ENCODE results near the gene BCL7A.
"Not testable (repeated sequence)": the region's sequence is repeated elsewhere in the genome, so short reads cannot be mapped to it uniquely, and the experiment has no call there.

The BCL7A gene

DNA sequence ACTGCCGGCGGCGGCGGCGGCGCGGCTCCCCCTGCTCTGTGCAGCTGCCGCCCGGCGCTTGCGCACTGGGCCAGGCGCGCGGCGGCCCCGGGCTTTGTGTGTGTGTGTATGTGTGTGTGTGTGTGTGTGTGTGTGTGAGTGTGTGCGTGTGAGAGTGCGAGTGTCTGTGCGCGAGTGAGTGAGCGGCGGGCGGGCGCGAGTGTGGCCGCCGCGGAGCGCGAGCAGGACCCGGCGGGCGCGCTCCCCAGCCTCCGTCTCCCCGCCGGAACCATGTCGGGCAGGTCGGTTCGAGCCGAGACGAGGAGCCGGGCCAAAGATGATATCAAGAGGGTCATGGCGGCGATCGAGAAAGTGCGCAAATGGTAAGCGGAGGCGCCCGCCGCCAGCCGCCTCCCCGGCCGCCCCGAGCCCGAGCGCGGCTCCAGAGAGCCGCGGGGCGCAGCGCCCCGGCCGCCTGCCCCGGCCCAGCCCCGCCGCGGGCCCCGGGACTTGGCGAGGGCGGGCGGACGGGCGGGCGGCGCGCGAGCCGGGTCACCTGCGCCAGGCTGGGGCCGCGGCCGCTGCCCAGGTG is at the start of gene BCL7A:
Gene BCL7A, plus strand, starts transcription at position 63 of the 571 bp plus-strand sequence. Its CDS starts 208 bp downstream, at position 271.
- peak; percentile 64 for DNase-seq (ENCODE audit: low read depth)

DNA sequence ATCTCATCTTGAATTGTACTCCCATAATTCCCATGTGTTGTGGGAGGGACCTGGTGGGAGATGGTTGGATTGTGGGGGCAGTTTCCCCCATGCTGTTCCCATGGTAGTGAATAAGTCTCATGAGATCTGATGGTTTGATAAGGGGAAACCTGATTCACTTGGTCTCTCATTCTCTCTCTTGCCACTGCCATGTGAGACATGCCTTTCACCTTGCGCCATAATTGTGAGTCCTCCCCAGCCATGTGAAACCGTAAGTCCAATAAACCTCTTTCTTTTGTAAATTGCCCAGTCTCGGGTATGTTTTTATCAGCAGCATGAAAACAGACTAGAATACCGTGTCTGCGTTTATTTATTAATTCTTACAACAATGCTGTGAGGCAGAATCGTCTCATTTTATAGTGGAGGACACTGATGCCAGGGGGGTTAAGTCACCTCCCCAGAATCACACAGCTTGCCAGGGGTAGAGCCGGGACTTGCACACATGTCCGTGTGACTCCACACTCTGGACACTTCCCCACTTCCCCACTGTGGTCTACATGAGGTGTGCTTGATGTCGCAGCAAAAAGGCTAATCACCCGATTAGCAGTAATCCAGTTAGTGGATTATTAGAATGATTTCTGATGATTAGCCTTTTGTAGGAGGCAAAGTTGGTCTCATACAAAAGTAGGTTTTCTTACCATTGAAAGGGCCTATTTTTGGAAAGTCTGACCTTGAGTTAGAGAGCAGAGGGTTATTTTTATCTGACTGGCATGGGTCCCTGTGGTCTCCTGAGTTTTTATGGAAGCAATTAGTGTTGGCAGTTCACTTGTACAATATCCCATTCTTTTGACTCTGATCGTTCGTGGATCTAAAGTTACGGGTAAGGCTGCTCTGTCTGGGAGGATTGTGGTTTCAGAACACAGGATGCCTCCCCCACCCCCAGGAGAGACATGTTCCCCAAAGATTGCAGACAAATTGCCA is 47.4 kb upstream of the BCL7A start:
- DNase-seq (ENCODE audit: low read depth) = no peak

DNA sequence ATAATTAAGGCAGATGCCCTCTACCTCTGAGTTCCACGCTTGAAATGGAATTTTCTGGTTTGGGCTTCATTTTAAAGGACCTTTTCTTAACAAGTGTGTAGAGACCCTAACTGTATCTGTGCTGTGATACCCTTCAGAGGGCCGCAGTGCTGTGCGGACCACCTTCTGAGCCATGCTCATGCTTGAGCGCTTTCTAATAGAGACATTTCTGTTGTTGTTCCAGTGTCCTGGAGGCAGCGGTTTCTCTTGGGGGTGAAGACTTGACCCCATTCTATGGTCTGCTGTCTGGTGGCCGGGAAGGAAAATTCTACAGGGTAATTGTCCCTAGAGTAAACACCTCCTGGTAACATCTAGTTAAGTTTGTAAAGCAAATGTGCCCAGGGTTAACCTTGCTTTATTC is 46.7 kb upstream of the BCL7A start:
- DNase-seq (ENCODE audit: low read depth) = no peak

DNA sequence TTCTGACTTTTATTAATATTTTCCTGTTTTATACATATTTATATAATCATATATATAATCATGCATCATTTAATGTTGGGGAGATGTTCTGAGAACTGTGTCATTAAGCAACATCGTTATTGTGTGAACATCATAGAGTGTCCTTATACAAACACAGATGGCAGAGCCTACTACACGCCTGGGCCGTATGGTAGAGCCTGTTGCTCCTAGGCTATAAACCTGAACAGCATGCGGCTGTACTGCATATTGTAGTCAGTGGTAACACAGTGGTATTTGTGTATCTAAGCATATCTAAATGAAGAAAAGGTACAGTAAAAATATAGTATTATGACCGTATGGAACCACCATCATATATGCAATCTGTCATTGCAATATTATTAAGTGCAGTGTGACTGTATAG is 44.7 kb upstream of the BCL7A start:
- DNase-seq (ENCODE audit: low read depth) = no peak

DNA sequence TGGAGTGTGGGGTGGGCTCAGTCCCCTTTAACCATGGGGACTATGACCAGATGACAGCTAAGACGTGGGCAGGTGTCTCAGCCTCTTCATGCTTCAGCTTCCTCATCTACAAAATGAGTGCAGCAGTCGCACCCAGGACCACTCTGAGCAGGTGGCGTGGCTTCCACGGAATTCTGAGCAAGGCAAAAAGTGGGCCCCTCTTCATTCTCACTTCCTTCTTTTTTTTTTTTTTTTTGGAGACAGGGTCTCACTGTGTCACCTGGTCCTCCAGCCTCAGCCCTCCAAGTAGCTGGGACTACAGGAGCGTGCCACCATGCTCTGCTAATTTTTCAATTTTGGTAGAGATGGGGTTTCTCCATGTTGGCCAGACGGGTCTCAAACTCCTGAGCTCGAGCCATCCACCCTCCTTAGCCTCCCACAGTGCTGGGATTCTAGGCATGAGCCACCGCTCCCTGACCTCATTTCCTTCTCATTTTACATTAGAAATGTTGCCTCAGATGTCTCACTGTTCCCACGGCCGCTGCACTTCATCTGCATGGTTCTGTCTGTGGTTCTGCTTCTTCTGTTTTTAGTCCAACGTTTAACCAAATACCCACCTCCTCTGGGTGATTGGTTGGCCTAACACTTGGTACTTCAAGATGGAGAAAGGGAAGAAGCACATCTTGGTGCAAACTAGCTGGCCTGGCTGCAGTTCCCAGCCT is 41.3 kb upstream of the BCL7A start:
- DNase-seq (ENCODE audit: low read depth) = peak; percentile 32

DNA sequence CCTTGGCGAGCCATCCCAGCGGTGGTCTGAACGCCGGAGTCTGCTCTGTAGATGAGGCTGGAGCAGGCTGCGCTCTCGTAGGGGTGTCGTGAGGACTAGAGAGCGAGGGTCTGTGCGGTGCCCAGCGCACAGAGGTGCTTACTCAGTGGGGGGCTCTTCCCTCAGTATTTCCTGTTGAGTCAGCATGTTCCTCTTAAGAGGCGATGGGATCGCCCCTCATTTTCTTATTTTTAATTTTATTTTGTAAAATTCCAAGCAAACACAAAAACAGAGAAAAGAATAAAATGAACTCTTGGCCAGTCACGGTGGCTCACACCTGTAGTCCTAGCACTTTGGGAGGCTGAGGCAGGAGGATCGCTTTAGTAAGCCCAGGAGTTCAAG is 40.8 kb upstream of the BCL7A start:
- no peak for DNase-seq (ENCODE audit: low read depth)

DNA sequence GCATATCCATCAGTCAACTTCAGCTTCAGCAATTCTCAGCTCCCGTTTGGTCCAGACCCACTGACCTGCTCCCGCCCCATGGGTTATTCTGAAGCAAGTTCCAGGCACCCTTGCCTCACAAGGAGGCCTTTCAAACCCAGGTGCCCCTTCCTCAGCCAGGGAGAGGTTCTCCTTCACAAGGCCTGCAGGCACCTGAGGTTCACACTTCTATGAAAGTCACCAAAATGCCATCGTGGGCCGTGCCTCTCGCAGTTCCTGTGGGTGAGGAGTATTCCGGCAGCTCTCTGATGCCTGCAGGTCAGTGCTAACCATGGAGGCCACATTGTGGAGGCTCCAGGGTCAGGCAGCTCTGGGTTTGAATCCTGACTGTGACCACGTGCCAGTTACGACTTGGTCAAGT is 40.2 kb upstream of the BCL7A start:
- no peak for DNase-seq (ENCODE audit: low read depth)

DNA sequence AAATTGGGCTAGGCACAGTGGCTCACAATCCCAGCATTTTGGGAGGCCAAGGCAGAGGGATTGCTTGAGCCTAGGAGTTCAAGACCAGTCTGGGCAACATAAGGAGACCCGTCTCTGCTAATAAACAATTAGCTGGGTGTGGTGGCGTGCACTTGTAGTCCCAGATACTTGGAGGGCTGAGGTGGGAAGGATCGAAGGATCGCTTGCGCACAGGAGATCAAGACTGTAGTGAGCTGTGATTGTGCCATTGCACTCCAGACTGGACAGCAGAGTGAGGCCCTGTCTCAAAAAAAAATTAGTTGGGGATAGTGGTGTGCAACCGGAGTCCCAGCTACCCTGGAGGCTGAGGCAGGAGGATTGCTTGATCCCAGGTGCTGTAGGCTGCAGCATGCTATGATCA is 38.7 kb upstream of the BCL7A start:
- no peak for DNase-seq (ENCODE audit: low read depth)

DNA sequence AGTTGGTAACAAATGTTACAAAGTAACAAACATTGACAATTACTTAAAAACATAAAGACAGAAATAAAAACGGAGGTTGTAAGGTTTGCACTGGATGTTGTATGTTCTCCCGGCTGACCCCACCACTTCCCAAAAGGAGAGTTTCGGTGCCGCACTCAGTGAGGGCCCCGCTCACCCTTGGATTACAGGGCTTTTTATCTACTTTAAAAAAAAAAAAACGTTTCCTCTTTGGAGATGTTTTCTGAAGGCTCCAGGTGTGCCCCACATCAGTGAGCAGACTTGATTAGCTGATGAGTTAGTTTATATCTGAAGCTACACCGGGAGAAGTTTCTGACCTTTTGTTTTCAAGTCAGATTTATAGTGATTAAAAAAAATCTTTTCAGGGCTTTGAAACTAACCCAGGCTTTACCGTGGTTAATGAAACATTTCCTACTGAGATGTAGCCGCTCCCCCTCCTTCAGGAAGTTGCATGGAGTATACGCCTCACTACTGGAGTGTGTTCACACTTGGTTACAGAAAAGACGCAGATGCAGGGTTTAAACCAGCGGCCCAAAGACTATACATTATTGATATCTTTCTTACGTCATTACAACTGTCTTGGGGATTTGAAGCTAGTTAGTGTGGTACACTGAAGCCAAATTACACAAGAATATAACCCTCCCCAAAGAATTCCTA is 38.0 kb upstream of the BCL7A start:
- DNase-seq (ENCODE audit: low read depth) = no peak

DNA sequence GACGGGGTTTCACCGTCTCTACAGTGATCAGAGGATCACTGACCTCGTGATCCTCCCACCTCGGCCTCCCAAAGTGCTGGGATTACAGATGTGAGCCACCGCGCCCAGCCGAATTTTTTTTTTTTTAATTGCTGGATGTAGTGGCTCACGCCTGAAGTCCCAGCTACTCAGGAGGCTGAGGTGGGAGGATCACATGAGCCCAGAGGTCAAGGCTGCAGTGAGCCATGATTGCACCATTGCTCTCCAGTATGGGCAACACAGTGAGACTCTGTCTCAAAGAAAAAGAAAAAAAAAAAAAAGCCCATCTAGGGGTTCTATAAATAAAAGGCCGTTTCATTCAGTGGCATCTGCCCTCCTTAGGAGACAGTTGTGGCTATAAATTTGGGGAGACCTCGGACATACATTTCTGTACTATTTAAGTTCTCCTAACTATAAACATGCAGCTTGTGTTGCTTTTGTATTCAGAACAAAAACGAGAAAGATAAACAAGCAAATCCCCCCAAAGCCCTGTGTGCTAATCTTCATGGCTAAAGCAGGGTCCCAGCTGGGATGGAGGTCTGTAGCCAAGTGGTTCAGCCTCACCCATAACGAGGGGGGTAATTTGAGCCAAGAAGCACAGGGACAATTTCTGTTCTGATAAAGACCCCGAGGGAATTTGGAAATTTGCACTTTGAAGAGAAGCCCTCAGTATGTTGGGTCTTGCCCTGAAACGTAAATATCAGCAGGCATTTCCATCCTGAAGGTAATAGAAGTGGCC is 35.0 kb upstream of the BCL7A start:
- DNase-seq (ENCODE audit: low read depth) = no peak

DNA sequence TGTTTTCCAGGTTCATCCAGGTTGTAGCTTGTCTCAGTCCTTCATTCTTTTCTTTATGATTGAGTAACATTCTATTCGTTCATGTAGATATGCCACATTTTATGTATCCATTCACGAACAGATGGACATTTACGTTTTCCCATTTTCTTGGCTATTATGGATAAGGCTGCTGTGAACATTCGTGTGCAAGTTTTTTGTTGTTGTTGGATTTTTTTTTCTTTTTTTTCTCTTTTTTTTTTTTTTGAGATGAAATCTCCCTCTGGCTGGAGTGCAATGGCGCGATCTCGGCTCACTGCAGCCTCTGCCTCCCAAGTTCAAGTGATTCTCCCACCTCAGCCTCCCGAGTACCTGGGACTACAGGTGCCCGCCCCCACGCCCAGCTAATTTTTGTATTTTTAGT is 33.2 kb upstream of the BCL7A start:
- DNase-seq (ENCODE audit: low read depth) = not testable (repeated sequence)

DNA sequence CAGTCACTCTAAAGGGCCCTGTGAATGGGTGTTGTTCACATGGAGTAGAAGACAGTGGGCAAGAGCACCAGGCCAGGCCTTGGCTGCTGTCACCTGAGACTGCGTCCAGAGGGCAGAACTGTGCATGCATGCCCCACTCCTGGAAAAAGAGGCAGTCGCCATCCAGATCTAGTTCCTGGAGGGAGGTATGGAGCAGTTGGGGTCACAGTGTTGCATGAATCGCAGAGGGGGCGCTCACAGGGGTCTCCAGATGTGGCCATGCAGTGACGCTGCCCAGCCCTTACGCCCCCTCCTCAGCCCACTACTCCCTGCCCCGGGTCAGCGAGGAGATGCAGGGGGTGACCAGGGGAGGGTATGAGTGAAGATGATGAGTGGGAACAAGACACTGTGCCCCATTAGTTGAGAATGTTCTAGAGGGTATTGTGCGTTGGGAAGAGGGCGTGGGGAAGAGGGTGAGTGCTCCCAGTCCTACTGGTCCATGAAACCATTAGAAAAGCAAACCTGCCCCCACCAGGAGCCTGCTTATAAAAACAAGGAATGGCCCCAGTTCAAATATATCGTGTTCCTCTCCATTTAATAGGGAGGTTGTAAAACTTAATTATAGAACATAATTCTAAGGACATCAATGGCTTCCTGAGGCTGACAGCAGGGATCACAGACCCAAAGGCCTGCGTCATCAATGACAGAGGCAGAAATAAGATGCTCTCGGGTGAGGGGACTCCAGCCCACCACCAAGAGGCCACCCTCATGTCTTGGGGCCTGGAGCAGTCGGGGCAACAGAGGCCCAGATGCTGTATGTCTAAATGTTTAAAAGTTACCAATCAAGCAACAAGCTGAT is 32.2 kb upstream of the BCL7A start:
- no peak for DNase-seq (ENCODE audit: low read depth)

DNA sequence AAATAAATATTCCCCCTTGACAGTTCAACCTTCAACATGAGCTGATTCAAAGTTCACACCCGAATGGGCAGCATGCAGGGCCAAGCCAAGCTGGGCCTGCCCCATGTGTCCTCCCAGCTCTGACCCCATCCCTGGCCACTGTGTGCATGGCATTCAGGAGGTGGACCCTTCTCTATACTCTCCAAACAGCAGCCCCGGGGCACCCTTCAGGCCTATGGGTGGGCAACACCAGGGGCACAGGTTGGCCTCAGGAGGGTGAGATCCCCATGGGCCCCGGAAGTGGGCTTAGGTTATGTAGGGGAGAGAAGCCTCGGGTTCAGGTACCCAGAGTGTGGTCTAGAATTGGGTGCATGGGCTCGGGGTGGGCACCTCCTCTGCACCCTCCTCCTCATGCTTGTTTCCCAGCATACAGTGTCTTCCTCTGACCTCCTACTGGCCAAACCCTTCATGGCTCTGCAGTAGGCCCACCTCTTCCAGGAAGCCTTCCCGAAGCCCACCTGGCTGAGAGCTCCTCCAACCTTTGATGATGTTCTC is 31.5 kb upstream of the BCL7A start:
- DNase-seq (ENCODE audit: low read depth) = no peak

DNA sequence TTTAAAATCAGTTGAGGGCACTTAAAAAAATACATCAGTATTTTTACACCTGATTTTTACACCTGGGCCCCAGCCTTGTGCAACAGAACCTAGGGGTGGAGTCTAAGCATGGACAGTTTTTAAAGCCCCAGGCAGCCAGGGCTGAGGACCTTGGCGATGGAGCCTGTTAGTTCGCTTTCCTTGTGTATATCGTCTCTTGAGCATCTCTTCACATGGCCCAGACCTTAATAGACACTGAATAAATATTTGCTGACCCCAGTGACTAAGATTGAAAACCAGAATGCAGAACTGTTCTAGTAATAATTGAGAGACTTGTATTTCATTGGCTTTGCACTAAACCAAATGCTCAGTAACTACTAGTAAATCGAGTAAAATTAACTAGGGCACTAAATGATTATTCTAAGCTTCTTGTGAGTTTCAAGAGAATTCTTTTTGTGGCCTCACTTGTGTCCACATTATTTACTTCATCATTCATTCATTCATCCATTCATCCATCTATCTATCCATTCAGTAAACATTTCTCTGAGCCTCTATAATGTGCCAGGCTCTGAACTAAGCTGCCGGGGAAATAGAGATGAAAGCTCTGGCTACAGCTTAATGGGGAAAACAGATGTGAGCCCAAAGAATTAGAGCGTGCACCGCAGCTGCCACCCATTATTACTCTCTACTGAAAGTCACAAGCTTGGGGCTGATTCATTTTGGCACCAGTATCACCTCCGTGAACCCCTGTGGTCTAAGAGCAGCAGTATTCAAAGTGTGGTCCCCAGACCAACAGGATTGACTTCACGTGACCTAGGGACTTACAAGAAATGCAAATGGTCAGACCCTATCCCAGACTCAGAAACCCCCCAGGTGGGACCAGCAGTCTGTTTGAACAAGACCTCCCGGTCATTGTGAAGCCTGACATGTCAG is 30.7 kb upstream of the BCL7A start:
- DNase-seq (ENCODE audit: low read depth) = peak; percentile 26

DNA sequence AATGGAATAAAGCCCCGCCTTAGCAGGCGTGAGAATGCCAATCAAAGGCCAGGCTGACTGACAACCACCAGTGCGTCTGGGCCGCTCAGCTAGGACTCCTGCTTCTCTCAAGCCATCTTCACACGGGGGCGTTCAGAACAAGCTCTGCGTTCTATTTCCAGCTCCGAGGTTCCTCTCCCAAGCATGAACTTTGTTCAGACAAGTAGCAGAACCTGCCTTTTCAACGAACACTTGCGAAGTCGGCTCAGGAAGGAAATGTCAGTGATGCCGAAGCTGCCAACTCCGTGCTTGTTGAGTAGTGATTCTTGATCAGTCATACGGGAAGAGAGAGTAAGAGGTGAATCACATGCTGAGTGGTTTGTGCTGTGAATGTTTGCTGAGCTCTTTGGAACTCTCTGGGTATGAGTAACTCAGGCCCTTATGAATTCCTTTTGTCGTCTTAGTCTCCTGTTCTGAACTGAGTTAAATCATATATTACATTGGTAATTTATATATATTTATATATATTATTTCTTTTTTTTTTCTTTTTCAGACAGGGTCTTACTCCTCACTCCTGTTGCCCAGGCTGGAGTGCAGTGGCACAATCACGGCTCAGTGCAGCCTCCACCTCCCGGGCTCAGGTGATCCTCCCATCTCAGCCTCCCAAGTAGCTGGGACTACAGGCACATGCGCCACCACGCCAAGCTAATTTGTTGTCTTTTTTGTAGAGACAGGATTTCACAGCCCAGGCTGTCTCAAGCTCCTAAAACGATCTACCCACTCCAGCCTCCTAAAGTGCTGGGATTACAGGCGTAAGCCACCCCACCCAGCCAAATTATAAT is 29.4 kb upstream of the BCL7A start:
- DNase-seq (ENCODE audit: low read depth) = peak; percentile 98

DNA sequence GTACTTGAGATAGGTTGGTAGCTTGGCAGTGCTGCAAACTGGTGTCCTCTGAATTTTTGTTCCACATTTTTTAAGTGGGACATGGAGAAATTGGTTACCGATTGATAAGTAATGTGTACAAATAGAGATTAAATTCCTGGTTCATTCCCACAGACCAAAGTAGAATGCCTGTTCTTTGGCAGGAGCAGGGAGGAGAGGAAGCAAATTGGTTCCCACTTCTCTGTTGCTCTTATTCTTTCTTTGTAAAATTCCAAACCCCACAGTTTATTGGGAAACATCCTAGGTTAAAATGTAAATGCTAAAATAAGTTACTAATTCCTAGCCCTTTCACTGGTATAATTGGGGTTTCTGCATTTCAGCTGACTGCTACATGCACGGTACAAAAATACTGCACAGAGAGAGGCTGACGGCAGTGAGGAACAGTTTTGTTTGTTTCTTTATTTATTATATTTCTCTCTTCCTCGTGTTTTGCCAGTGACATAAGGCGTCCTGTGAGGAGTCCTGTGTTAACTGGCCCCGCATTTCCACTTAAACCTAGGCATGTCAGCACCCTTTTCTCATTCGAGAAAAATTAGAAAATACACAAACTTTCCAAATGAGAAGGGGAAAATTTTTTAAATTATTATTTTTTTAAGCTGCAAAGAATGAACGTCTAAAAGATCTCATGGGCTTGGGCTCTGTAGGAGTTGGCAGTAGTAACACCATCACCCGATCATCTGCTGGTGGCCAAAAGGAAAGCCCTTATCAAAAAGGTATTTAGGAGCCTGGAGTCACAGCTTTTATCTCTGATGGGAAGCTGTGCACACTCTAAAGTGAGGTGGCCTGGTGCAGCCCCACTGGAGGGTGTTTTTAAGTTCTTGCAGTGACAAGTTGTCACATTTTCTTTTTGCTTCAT is 25.4 kb upstream of the BCL7A start:
- DNase-seq (ENCODE audit: low read depth) = no peak

DNA sequence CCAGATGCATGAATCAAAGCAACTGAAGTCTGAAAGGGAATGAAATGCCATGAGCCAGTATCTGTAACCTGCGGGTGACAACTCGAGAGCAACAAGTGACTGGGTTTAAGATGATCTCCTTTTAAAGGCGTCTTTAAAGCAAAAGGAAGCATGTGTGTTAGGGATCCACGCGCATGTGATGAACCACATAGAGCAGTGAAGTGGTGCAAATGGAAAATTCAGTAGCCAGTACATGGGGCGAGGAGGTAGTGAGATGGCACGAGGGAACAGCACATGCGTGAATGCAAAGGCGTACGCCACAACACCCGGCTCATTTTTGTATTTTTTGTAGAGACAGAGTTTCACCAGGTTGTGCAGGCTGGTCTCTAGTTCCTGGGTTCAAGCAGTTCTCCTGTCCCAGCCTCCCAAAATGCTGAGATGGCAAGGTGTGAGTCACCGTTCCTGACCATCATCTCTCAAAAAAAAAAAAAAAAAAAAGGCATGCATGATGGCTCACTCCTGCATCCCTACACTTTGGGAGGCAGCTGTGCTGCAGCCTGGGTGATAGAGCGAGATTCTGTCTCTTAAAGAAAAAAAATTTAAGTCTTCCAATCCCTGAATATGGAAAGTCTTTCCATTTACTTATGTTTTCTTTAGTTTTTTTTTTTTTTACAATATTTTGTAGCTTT is 24.6 kb upstream of the BCL7A start:
- peak; percentile 61 for DNase-seq (ENCODE audit: low read depth)

All from ELR (cell line).